Superior temporal gyrus (tissue), 1 donor: ENCODE results near the gene STPG1.

Source experiments
- DNase-seq: peaks from one replicate; pipeline ENCODE4 v3.0.0-alpha.2; 2016; ENCODE audit errors: extremely low spot score

STPG1 gene

DNA sequence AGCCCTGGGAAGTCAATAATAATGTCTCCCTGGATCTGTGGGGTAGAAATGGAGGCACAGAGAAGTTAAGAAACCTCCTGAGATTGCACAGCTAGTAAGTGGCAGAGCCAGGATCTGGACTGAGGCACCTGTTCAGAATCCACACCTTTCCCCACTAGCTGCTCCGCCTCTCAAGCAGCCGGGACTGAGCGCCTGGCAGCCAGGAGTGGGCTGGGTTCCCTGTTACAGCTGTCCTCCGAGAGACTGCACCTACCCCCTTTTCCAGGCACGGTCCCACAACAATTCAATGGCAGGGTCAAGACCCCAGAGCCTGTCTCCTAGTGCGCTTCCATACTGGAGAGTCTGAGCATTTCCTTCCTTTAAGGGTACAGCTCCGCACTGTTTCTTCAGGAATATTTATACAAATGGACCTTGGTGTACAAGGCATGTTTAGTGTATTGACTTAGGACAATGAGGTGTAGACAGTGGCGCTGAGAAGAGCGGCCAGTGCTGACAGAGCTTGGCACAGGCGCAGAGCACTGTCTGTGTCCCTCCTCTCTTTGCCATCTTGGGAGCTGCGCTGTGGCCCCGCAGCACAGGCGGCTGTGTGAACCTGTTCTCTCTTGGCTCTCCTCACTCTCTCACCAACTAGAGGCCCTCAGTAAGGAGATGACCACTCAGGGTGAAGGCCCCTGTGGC, 70.0 kb downstream of the STPG1 start:
- DNase-seq: no peak

DNA sequence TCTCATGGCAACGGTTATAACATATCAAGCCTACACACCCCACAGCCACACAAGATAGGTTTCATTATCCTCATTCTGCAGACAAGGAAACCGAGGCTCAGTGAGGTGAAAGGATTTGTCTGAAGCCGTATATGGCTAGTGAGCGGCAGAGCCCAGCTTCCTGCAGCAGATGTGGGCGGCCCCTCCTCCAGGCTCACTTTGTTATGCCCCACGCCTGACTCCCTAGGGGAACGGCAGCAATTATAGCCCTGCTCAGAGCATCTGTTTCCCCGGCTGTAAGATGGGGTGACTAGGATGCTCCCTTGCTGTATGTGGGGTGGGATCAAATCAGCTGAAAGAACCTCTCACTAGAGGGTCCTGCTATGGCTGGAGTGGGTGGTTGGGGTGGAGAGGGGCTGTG, 72.3 kb downstream of the STPG1 start:
- DNase-seq: no peak

DNA sequence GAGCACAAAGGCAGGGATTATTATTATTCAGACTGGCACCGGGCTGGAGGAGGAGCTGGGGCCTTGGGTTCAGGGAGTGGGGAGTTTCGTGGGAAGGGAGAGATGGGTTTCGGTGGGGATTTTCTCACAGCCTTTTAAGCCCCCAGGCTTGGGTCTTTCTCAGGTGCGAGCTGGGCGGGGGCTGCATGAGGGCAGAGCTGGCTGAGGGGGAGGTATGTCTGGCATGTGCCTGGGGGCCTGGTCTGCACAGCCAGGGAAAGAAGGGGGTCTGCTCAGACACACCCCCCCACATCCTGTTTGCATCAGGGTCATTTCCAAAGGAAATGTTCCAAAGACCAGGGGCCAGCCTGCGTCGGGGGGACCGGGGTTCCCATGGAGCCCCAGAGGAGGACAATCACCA, 72.8 kb downstream of the STPG1 start:
- no peak for DNase-seq

DNA sequence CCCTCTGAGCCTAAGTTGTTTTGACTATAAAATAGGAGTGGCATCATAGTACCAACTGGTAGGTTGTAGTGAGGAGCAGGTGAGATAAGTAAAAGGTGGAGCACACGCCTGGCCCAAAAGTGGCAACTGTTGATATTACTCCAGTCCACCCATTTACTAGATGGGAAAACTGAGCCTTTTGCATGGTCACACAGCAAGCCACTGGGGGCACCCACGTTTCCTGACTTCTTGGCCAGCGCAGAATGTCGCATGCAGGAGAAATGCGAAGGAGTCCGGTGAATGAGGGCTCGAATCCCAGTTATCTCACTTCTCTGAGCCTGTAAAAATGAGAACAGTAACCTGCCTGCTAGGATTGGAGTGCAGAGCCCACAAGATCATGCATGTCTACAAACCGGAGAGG, 73.6 kb downstream of the STPG1 start:
- DNase-seq: no peak

DNA sequence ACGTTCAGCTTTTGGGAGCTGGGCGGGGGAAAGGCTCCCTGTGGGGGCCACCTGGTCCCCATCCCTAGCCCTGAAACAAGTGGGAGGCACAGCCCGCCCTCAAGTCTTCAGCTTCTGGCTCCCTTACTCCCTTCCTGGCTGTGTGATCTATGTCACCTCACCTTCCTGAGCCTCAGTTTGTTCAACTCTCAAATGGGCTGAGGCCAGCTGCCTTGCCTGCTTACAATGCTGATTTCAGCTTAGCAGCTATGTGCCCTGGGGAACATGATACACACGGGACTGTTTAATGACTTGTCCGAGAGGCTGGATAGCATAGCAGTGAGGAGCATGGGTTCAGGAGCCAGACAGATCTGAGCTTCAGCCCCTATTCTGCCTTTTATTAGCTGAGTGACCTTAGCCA, 75.1 kb downstream of the STPG1 start:
- no peak for DNase-seq

DNA sequence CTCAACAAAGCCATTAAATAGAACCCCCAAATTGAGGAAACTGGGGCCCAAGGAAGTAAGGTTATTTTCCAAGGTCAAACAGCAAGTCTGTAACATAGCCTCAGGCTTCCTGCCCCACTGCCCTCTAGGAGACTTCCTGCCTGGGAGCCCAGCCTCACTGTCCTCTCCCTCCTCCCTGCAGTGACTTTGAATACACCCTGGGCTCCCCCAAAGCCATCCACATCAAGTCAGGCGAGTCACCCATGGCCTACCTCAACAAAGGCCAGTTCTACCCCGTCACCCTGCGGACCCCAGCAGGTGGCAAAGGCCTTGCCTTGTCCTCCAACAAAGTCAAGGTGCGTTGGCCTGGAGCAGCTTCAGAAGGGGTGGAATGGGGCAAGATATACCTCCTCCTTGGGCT, 76.1 kb downstream of the STPG1 start:
- no peak for DNase-seq

DNA sequence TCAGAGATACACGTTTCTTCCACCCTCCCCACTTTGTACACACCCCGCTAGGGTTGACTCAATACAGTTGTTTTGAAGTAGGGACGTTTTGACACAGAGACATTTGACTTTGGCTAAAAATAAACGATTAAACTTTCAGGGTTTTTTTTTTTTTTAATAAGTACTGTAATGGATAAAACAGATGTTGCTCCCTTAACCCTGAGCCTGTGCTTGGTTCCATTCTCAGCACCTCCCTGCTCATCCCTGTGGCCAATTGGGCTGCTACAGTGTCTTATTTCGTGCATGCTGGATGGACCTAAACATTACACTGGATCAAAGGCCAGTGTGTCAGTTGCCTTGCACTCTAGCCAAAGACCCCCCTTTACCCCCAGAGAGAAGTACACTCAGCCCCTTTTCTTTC, 77.5 kb downstream of the STPG1 start:
- DNase-seq: no peak

DNA sequence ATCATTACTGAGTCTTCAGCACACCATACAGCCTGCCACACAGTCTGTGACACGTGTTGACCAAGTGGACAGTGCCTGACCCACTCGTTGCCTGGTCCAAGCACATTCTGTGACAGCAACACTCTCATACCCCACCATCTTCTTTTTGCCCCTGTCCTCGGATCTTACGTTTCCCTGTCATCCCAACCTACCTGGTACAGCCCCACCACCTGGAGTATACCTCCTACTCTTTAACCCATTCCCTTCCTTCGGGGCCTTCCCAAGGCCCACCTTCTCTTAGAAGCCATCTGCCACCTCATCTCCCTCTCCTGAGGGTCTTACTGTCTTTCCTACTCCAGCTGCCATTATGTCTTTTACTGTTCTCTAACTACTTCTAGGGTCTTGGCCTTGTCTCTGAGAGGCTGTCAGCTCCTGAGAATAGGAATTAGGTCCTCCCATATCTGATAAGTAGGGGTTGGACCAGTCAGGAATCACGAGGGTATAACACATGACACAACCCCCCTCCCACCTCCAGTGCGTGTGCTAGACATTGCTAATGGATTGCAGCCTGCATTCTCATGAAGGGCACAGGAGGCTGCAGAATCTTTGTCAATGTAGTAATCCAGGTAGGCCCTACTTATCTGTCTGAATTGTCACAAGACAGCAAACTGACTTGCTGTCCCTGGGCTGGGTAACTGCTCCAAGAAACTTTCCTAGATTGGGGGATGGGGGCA, 81.5 kb downstream of the STPG1 start:
- DNase-seq: no peak

DNA sequence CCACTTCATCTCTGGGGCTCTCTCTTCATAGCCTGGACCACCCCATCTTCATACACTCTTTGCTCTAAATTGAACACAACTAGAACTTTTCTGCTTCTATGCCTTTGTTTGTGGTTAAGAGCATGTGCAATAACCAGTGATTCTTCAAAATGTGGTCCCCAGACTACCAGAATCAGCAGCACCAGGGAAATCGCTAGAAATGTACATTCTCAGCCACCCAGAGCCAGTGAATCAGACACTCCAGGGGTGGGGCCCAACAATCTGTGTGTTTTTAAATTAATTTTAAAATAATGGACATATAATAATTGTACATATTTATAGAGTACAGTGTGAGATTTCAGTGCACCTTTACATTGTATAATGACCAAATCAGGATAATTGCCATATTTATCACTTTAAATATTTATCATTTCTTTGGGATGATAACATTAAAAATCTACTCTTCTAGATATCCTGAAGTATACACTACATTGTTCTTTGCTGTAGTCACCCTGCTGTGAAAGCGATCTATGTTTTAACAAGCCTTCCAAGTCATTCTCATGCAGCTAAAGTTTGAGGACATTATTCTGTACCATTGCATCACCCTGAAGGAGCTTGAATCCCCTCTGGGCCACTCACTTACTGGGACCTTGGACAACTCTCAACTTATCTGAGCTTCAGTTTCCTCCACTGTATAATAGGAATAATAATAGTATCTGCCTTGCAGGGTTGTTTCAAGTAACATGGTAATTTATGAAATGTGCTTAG, 83.6 kb downstream of the STPG1 start:
- no peak for DNase-seq

DNA sequence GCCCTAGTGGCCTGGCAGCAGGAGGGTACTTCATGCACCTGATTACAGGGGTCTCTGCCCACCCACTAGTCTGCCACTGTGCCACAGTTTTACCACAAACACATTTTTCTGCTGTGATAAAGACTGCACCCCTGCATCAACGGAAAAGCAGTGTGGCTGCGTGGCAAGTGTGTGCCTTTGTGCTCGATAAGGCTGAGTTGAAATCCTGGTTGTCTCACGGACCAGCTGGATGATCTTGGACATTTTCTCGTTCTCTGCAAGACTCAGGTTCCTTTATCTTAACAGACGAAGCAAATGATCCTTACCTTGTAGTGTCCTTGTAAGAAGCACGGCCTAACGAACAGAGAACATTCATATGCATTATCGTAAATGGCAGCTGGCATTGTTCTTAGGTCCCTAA, 84.3 kb downstream of the STPG1 start:
- no peak for DNase-seq

DNA sequence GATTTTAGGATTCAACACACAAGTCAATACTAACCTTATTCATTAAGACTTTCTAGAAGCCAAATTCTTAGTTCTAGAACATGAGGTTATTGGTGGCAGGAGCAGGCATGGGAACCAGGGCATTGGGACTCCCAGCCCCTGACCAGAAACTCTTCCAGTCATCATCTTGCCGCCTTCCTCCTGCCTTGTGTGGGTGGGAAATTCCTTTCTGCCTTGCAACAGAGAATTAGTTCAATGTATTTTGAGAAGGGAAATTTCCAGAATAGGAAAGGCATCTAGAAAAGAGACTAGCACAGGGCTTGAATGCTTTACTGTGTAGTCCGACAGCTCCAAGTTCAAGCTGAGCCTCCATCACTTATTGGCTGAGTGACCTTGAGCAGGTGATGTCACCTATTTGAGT, 85.7 kb downstream of the STPG1 start:
- no peak for DNase-seq

DNA sequence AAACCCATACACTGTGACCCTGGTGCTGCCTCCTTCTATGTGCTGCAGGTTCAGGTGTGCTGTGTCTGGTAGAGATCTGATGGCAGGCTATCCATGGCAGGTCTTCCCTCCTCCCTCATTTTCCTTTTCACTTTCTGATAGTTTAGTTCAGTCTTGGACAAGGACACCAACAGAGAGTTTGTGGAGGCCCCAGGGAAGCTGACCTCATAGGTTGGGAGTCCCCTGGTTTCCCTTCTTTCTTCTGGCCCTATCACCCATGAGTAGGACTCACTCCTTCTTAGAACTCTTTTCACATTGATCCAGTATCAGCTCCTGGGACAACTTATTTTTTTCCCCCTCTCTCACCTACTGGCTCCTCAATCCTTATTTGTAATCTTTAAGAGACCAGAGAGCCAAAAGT, 86.1 kb downstream of the STPG1 start:
- no peak for DNase-seq

DNA sequence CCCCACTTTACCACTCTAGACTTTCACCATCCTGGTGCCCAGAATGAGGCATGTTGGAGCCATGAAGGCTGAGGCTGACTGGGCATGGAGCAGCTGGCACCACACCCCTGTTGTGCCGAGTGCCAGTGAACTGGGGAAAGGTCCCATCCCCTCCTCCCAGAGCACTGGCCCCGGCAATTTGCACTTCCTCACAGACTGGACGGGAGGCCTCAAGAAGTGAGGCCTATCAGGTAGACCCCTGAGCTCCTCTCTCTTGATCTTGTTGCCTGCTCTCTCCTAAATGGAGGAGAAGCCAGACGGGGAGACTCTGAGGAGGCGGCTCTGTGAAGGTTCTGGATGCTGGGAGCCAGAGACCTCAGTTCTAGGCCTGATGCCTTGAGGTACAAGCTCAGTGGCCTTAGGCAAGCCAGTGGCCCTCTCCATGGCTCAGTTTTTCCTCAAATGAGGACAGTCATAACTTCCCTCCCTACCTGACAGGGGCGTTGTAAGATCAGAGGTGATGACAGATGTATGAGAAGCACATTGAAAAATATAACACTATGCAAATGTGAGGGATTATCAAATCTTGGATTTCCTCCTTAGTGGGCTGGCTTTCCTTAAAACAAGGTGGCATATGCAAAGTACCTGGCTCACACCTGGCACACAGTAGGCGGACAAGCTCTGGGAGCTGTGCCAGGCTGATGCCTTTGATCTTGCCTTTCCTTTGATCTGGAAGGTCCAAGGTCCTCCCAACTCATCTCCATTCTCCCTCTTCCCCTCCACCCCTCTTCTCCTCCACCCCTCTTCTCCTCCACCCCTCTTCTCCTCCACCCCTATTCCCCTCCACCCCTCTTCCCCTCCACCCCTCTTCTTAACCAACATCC, 87.8 kb downstream of the STPG1 start:
- no peak for DNase-seq

DNA sequence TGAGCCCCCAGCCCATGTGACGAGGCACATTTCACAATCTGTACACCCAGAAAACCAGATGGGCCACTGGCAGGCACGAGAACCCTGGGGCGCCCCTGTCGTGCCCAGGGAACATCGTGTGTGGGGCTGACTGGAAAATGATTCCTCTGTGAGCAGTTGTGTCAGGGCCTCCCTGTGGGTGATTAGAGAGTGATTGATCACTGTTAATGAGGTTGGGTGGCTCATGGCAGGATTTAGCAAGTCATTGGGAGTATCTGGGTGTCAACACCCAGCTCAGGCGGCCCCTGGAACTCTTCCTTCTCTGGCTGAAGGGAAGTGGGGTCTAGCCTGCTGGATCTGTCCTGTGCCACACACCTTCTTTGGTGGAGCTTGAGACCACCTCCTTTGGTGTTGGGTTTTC, 88.7 kb downstream of the STPG1 start:
- no peak for DNase-seq

DNA sequence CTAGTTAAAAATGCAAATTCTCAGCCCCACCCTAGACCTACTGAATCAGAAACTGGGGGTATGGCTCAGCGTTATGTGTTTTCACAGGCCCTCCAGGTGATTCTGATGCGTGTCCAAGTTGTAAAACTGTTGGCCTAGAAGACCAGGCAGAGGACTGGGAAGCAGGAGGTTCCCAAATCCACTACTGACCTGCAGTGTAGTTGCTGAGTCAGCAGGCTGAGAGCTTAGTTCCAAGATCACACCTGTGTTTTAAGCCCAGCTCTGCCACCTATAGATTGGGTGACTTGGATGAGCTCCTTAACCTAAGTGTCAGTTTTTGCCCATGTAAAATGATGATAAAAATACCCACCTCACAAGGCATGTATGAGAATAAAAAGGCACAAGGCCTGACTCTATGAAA, 90.3 kb downstream of the STPG1 start:
- no peak for DNase-seq

DNA sequence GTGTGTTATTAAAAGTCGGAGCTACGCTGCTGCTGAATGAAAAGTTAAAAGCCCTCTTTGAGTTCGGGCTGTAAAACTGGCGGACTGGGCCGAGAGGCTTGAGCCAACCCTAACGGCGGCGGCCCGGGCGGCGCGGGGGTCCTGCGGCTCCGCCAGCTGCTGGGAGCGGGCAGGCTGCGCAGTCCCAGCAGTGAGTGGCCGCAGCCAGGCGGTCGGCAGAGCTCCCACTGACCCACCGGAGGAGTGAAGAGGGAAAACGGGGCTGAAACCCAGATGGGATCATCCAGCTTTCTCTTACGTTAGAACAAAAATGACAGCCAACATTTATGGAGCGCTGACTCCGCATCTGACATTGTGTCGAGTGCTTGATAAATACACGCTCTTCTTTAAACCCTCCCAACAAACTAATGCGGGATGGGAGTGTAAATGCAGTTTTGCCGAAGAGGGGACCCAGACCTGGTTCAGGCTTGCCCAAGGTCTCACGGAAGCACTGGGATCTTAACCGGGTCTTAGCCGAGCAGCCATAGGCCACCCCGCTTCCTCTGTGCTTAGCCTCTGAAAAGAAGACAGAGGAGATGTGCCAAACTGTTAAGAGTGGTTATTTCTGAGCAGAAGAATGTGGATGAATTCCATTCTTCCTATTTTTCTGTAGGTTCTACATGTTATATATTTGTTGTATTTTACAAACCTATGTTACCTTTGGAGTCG, 91.0 kb downstream of the STPG1 start:
- no peak for DNase-seq

DNA sequence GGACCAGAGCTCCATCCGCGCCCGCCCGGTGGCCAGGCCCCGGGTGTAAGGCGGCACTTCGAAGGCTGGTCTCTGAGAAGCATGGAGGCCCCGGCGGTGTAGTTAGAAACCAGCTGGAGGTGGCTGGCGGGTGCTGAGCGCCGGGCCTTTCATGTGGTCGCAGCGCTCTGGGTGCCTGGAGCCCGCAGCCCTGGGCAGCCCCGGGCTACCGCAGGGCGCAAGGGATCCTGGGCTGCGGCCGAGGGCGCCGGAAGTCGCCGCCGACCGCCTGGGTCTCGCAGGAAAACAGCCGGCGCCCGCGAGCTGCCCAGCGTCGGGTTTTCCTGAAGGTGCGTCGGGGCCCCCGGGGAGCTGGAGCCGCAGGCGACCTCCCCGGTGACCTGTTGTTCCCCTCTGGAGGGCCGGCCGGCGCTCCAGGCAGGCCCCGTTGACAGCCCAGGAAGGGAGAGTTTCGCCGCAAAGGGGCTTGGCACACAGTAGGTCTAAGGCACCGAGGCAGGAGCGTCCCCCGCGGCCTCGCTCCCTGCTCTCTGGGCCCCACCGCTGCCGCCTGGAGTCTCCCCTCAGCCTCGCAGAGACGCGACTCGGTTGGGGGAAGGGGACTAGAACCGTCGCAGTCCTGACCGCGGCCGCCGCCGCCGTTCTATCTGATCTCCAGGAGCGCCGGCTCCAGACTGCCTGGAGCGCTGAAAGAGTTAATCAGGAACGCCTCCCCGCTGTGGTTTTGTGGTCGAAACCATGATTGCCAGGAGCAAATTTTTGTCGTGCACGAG, 91.7 kb downstream of the STPG1 start:
- DNase-seq: no peak

DNA sequence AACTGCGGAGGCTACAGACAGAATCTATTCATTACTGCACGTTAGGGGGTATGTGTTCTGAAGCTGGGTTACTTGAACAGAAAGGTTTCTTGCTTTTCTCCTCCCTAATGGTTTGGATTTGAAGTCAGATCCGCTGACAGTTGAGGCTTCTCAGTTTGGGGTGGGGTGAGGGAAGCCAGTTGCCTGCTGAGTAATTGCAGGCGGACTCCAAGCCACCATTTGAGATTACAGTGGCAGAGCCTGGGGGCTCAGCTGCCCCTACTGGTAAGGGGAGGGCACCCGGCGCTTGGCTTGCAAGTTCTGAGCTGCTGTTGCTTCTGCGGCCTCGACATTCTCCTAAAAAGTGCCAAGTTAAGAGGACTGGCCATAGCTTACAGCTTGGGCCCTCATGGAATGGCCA, 92.5 kb downstream of the STPG1 start:
- no peak for DNase-seq

DNA sequence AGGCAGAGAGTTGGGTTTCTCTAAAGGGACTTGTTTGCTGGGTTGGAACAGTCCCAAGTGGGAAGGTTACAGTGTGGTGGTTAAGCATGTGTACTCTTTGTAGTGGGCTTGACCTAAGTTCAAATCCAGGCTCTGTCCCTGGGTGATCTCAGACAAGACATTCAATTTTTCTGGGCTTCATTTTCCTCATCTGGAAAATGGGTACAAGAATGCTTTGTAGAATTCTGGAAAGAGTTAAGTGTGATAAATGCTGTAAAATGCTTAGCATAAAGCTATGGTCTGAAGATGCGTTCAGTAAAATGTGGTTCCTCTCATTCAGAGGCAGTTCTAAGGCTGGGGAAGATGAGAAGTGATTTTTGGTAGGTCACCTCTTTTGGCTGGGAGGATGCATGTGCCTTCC, 93.6 kb downstream of the STPG1 start:
- no peak for DNase-seq

DNA sequence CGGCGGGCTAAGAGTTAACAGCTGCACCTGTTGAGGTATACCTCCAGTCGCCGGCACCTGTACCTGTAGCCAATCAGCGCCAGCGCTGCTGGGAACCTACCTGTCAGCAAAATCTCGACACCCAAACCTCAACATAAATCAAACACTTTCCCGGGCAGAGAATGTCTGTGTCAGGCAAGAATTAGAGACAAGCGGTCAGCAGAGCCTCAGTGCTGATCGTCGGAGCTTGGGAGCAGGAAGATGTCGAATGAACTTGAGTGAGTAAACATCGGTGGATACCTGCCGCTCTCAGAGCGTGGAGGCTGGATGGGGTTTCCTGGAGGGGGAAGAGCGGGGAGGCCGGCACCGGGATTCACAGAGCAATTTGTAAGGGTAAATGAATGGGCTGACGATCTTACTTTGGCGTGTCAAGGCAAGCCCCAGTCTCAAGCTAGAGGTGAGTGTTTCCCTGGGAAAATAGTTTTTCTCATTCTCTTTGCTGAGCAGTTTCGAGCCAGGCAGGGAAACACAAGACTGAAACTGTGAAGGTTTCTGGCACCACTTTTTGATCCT, 94.2 kb downstream of the STPG1 start, which contains the start of gene GRHL3:
Gene GRHL3, plus strand, starts transcription at position 46 of the 552 bp plus-strand sequence. Its CDS starts 195 bp downstream, at position 241.
- no peak for DNase-seq
